Anterior cingulate cortex (tissue), 58 donors: ENCODE results near the gene NREP.

ENCODE experiments used
- DNase-seq, 58 donors: peaks; one replicate each; lab custom pipeline; 2025; lab: John Stamatoyannopoulos, UW

Gene NREP

GRCh38 chr5:111769541-111769940 is 12.5 kb upstream of the NREP start:
- no peak for DNase-seq

DNA sequence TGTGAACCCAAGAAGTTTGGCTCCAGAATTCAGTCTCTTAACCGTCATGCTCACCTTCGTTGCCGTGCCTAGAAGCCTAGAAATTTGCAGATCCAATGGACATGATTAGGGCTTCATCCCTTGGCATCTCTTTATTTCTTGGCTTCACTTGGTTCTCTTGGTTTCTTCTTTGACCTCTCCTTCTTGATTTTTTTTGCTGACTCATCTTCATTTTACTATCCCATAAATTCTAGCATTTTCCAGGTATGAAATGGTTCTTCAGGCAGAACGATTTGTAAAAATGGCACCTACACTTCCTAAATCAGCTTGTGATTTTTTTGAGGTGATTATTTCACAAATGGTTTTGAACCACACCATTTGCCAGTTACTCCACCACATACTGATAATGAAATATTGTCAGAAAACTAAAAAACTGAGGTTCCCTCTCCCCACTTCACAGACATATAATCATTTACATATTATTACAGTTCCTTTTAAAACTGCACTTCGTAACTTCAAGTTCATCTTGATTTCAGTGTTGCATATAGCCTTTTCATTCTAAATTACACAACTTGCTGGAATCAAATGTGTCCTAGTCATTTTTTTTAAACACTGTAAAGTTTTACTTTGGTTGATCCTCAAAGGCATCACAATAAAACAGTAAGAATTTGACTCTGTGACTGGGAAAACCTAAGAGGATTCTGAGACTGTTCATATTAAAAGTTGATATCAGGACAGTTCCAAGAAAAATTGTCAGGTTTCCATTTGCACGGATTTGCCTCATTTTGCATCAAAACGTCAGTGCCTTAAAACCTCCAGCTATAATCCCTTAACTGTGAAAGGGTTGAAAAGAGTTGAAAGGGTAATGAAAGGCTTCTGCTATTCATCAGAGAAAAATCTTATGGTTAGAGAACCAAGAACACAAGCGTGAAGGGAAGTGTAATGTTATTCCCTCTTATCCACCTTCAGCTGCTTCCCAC is 8.9 kb upstream of the NREP start:
- DNase-seq: no peak

GRCh38 chr5:111764019-111764418 is 7.0 kb upstream of the NREP start:
- no peak for DNase-seq

GRCh38 chr5:111762895-111763294 is 5.9 kb upstream of the NREP start:
- DNase-seq: no peak

DNA sequence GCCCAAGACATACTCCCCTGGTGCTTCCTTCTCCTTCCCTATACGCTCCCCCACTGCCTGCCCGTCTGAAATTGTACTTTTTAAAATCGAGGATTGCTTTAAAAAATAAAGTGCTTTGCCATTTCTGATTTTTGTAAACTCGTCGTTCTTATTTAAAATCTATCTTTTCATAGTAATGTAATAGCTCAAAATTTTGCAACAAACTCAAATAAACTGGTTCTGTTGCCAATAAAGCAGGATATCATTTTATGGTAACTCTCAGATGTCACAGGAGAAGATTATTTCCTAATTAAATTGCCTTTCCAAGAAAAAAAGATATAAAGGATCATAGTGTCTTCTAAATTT is 1.3 kb upstream of the NREP start:
- DNase-seq: no peak

DNA sequence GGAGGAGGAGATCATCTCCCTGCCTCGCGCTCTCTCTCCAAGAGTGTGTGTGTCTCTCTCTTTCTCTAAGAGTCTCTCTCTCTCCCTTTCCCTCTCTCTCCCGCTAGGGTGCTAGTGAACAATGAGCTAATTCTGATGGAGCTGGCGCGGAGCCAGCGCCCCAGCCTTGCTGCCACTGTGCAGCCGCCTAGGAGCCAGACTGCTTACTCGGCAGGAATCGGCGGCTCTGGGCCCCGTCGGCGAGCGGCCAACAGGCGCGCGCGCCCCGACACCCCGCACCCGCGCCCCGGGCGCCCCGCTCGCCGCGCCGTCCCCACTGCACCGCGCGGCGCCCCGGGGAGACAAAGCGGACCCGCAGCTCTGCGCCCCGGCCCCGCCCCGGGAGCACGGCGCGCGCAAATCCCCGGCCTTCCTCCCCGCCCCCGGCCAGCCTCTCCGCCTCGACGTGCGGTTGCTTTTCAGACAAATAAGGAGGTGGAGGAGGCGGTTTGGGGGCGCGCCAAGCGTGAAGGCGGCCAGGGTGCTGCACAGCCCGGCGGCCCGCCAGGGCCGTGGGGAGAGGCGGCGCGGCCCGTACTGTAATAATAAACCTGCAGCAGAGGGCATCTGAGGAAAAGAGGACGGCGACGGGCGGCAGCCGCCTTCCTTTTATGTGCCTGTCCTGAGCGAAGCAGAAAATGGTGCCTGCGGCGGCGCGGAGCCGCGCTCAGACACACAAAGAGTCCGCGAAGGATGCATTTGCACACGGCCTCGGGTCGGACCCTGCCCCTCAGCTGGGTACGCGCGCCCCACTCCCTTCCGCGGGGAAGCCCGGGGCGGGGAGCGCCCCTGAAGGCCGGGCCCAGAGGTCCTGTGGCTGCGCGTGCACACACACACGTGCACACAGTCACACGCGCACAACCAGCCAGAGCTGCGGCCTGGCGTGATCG is 625 bp upstream of the NREP start:
- peak; percentile 40 to 98 (median 85) for DNase-seq

GRCh38 chr5:111755942-111756381 is 1.0 kb downstream of the NREP start:
- peak in 1 of 58 donors; percentile 15 for DNase-seq

- no peak for DNase-seq
Observed at GRCh38 chr5:111755345-111755941, 1.6 kb downstream of the NREP start.

DNA sequence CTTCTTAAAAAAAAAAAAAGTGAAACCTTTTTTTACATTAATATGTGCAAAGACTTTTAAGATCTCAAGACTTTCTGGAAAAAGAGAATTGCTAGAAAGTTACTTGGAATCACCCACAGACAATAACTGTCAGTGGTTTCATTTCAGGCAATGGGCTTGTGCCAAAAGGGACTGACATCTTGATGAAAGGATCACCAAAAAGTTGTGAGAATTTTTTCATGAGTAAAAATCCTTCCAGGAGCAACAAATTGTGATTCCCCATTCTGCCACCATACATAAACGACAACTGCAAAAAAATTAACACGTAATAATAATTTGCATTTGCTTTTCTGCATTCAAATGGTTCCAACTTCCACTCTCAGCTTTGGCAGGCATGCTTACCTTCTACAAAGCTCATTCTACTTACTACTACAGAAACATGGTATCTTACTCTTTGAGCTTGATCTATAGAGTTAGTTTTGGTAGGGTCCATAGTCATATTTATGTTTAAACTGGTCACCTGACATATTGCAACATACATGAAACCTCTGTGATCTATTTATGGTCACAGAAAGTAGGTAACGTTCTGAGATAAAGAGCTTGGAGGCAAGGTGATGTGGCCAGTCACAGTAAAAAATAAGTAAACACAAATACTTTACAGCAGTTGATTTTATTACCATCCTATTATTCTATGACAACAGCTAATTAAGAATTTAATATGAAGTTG is 3.0 kb downstream of the NREP start:
- DNase-seq: no peak

GRCh38 chr5:111752426-111752965 is 4.5 kb downstream of the NREP start:
- DNase-seq: no peak

GRCh38 chr5:111749303-111750026 is 7.5 kb downstream of the NREP start:
- DNase-seq: no peak

- DNase-seq: no peak
Observed at GRCh38 chr5:111748304-111748763, 8.7 kb downstream of the NREP start.

GRCh38 chr5:111747337-111747736 is 9.7 kb downstream of the NREP start:
- DNase-seq: no peak

- DNase-seq: no peak
Observed at GRCh38 chr5:111746791-111747190, 10.2 kb downstream of the NREP start.

GRCh38 chr5:111745075-111745739 is 11.8 kb downstream of the NREP start:
- no peak for DNase-seq

DNA sequence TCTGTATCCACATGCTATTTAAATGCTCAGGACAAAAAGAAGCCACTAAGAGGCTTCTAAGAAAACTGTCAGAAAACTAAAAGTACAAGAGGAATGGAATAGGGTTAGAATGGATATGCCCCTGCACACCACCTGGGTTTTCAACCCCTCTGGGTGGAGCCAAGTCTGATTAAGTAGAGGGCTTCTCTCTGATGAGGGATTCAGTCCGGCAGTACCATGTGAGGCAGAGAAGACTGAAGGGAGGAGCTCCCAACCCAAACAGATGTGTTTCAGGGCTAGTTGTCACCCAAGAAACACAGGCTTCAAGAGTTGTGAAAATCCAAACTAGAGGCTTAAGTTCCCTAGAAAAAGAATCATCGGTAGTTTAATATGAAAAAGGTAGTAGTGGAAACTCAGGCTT is 12.5 kb downstream of the NREP start:
- DNase-seq: no peak

DNA sequence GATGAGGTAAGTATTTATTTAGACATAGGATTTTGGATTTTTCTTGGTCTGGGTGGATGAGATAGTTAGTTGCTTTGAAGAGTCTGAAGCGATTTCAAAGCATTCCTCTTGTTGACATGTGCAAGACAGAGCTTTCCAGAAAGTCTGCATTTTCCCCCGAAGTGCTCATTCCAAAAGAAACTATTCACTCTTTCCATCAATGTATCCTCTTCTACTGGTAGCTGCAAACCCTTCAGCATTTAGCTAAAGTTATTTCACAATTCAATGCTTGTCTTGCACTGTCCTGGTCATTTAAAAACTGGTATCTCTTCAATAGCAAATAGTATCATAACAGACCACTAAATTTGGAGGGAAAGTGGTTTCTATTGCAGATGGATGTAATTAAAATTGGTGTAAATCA is 13.0 kb downstream of the NREP start:
- no peak for DNase-seq

DNA sequence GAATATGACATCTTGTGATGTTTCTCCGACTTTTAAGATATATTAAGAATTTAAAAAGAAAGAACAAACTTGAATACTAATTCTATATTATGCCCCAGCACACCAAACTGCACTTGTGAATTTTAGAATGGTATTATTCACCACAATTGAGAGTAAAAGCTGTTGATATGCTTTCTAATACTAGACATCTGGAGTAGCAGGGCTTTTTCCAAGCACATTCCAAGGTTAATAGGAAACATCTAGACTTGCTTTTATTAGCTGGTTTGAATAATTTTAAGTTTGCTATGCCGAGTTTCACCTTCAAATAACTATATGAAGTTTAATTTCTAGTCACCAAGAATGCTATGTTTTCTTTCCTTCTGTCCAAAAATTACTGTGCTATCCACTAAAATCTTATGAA is 13.5 kb downstream of the NREP start:
- no peak for DNase-seq
